ENCODE measurements around the gene SIX3. TPM values are rescaled to one million over a fixed set of nuclear protein-coding genes. Genes with fewer than 3 reads are reported as not detected.

Gene SIX3
- total RNA-seq, 5 donors from 2014 or later (not counting 1 experiment from before 2014, with no cell fraction given): 0.23 TPM; not detected in 4

- Histone ChIP-seq H3K27me3 (replicated peaks in 1 of 2; ENCODE audit: control insufficient read depth in 2 of 2, extremely low read depth in 1 of 2, insufficient read depth in 2 of 2, low read length in 1 of 2) (peaks cover 0 to 20% of the 10 kb centered on the region in 2 experiments), H3K4me3 (ENCODE audit: control insufficient read depth in 1 of 2, extremely low read depth in 1 of 2, low read length in 1 of 2) (no peak overlapping the region), H3K9me3 (no peaks in the 10 kb centered on the region), H3K27ac (ENCODE audit: low read length) (no peak overlapping the region), H3K36me3 (ENCODE audit: control insufficient read depth in 2 of 2, extremely low read depth in 1 of 2, insufficient read depth in 1 of 2, low read length in 1 of 2) (no peaks in the 10 kb centered on the region), H3K4me1 (ENCODE audit: control insufficient read depth in 1 of 2, extremely low read depth in 1 of 2, insufficient read depth in 2 of 2, low read length in 2 of 2) (no peaks in the 10 kb centered on the region)
- H3K9me3 Mint-ChIP-seq: peaks cover 0 to 16% (median 3%) of the 10 kb centered on the region in 3 donors
- ChIA-PET CTCF (interaction anchor here in 1 of 2 donors (0.6 to 1.2 kb wide), 2 partner anchors 12 to 26 kb away, joined by 3 to 7 read pairs; no protein-coding TSS in a partner anchor), POLR2A (no interaction called here)
- DNase-seq (no peak), ATAC-seq (replicated peaks in 1 of 4) (no peak)
- H3K4me3 Mint-ChIP-seq: no peak overlapping the region
- WGBS (ENCODE audit: insufficient coverage): 70% methylated on average over 2 of the region's 9 CpGs
- H3K27ac Mint-ChIP-seq: no peak overlapping the region
- H3K27me3 Mint-ChIP-seq: peaks cover 29 to 37% of the 10 kb centered on the region in 2 donors
- peaks cover 2 to 6% (median 4%) of the 10 kb centered on the region in 3 donors for H3K4me1 Mint-ChIP-seq
- H3K36me3 Mint-ChIP-seq: no peaks in the 10 kb centered on the region
Observed at GRCh38 chr2:44983836-44984604, 42.5 kb downstream of the SIX3 start.

GRCh38 chr2:44989176-44989575 is 47.7 kb downstream of the SIX3 start:
- Mint-ChIP-seq H3K9me3 (peaks cover 5 to 31% (median 8%) of the 10 kb centered on the region in 3 donors), H3K4me1 (no peaks in the 10 kb centered on the region), H3K36me3 (no peaks in the 10 kb centered on the region), H3K27me3 (peaks cover 38 to 44% of the 10 kb centered on the region in 2 donors), H3K27ac (no peak overlapping the region), H3K4me3 (no peak overlapping the region)
- H3K27ac ChIP-seq (ENCODE audit: low read length): no peak overlapping the region
- no peaks in the 10 kb centered on the region for H3K36me3 ChIP-seq (ENCODE audit: control insufficient read depth in 2 of 2, extremely low read depth in 1 of 2, insufficient read depth in 1 of 2, low read length in 1 of 2)
- POLR2A ChIA-PET: no interaction called here
- H3K27me3 ChIP-seq (replicated peaks in 1 of 2; ENCODE audit: control insufficient read depth in 2 of 2, extremely low read depth in 1 of 2, insufficient read depth in 2 of 2, low read length in 1 of 2): peaks cover 0 to 10% of the 10 kb centered on the region in 2 experiments
- H3K4me3 ChIP-seq (ENCODE audit: control insufficient read depth in 1 of 2, extremely low read depth in 1 of 2, low read length in 1 of 2): no peak overlapping the region
- CTCF ChIA-PET: no interaction called here
- no peak for DNase-seq
- ATAC-seq (replicated peaks in 1 of 4): no peak
- 88% methylated on average over 1 of the region's 2 CpGs for WGBS (ENCODE audit: insufficient coverage)
- H3K9me3 ChIP-seq: no peaks in the 10 kb centered on the region
- H3K4me1 ChIP-seq (ENCODE audit: control insufficient read depth in 1 of 2, extremely low read depth in 1 of 2, insufficient read depth in 2 of 2, low read length in 2 of 2): no peaks in the 10 kb centered on the region

GRCh38 chr2:44994377-44994776 is 52.9 kb downstream of the SIX3 start:
- Histone ChIP-seq H3K4me3 (ENCODE audit: control insufficient read depth in 1 of 2, extremely low read depth in 1 of 2, low read length in 1 of 2) (no peak overlapping the region), H3K4me1 (ENCODE audit: control insufficient read depth in 1 of 2, extremely low read depth in 1 of 2, insufficient read depth in 2 of 2, low read length in 2 of 2) (no peaks in the 10 kb centered on the region), H3K9me3 (no peaks in the 10 kb centered on the region), H3K36me3 (ENCODE audit: control insufficient read depth in 2 of 2, extremely low read depth in 1 of 2, insufficient read depth in 1 of 2, low read length in 1 of 2) (no peaks in the 10 kb centered on the region), H3K27ac (ENCODE audit: low read length) (no peak overlapping the region), H3K27me3 (replicated peaks in 1 of 2; ENCODE audit: control insufficient read depth in 2 of 2, extremely low read depth in 1 of 2, insufficient read depth in 2 of 2, low read length in 1 of 2) (peaks cover 12 to 15% of the 10 kb centered on the region in 2 experiments)
- DNase-seq (no peak), ATAC-seq (replicated peaks in 1 of 4) (no peak)
- H3K27ac Mint-ChIP-seq: no peak overlapping the region
- ChIA-PET CTCF (no interaction called here), POLR2A (no interaction called here)
- H3K4me1 Mint-ChIP-seq: no peaks in the 10 kb centered on the region
- H3K36me3 Mint-ChIP-seq: no peaks in the 10 kb centered on the region
- 100% methylated on average over 1 of the region's 1 CpG for WGBS (ENCODE audit: insufficient coverage)
- H3K4me3 Mint-ChIP-seq: no peak overlapping the region
- peaks cover 59 to 68% of the 10 kb centered on the region in 2 donors for H3K27me3 Mint-ChIP-seq
- H3K9me3 Mint-ChIP-seq: peaks cover 5 to 13% (median 5%) of the 10 kb centered on the region in 3 donors

Other genes starting within 250 kb of the SIX3 start
- not detected for gene SIX2, start 67.8 kb downstream of the SIX3 start, total RNA-seq